Panc1 (cell line): ENCODE data around the gene IQGAP1. TPM values are rescaled to one million over a fixed set of nuclear protein-coding genes. Genes with fewer than 3 reads are reported as not detected.

Experiments
- ATAC-seq: fragments of 200-7000 bp; cut with Tn5 transposase; 2 replicates; pipeline ENCODE4 v1.9.1; 2020; ENCODE audit warnings: mild to moderate bottlenecking, moderate library complexity
- BruUV-seq: library from RNA; stranded (reverse); fragments of 400-500 nt; replicated peaks from 2 replicates; lab custom pipeline; 2021; lab: Mats Ljungman, UMichigan
- CTCF ChIA-PET: fragments of 300-600 bp; sonication (Branson Sonifier 250); formaldehyde crosslinking; loops from one replicate; lab custom pipeline; 2022; ENCODE audit warnings: antibody characterized with exemption; lab: Charles Lee
- POLR2A ChIA-PET: fragments of 300-600 bp; sonication (Branson Sonifier 250); formaldehyde crosslinking; loops from one replicate; lab custom pipeline; 2022; ENCODE audit warnings: antibody characterized with exemption; lab: Charles Lee
- DNase-seq: peaks from one replicate; pipeline ENCODE4 v3.0.0-alpha.2; 2010; ENCODE audit warnings: low read depth, low spot score
- H3K27ac ChIP-seq: 2 replicates; pipeline ENCODE4 v1.5.1; 2011; ENCODE audit warnings: mild to moderate bottlenecking, low read length, inconsistent platforms
- H3K27me3 ChIP-seq: fragments of 200-500 bp; sonication (Bioruptor generic); 2 replicates; pipeline ENCODE4 v1.6.0; 2014; ENCODE audit warnings: low read length, inconsistent platforms; ENCODE audit not compliant: control insufficient read depth, insufficient read depth
- H3K36me3 ChIP-seq: fragments of 200-500 bp; sonication (Bioruptor generic); 2 replicates; pipeline ENCODE4 v1.5.1; 2014; ENCODE audit warnings: inconsistent platforms, mild to moderate bottlenecking, low read length, moderate library complexity; ENCODE audit not compliant: control insufficient read depth, insufficient read depth
- H3K4me1 ChIP-seq: 2 replicates; pipeline ENCODE4 v1.5.1; 2011; ENCODE audit warnings: inconsistent platforms, mild to moderate bottlenecking, low read length, moderate library complexity; ENCODE audit not compliant: control insufficient read depth, insufficient read depth
- H3K4me3 ChIP-seq, 2 experiments: 2 replicates each; pipeline ENCODE4 v1.5.1; 2011 to 2012; ENCODE audit warnings: low read depth in 2 of 2, low read length in 2 of 2, mild to moderate bottlenecking in 2 of 2, inconsistent platforms in 1 of 2, moderate library complexity in 1 of 2
- H3K9me3 ChIP-seq: fragments of 200-500 bp; sonication (Bioruptor generic); 2 replicates; pipeline ENCODE4 v1.5.1; 2014; ENCODE audit warnings: low read depth, mild to moderate bottlenecking, inconsistent platforms, low read length, moderate library complexity; ENCODE audit not compliant: control insufficient read depth, insufficient read depth
- CTCF ChIP-seq: fragments of 450-650 bp; IDR thresholded peaks from 2 replicates; pipeline ENCODE4 v1.5.1; 2017; ENCODE audit warnings: mild to moderate bottlenecking
- POLR2AphosphoS5 ChIP-seq: IDR thresholded peaks from 2 replicates; pipeline ENCODE4 v1.6.1; 2012; ENCODE audit warnings: mild to moderate bottlenecking, low read depth, low read length, moderate library complexity
- REST ChIP-seq, 2 experiments: IDR thresholded peaks; 2 replicates each; pipeline ENCODE4 v1.6.1; 2011 to 2012; ENCODE audit warnings: low read depth in 2 of 2, control low read depth in 1 of 2, low read length in 1 of 2, mild to moderate bottlenecking in 1 of 2, moderate library complexity in 1 of 2; ENCODE audit not compliant: insufficient read depth in 1 of 2
- SIN3A ChIP-seq: IDR thresholded peaks from 2 replicates; pipeline ENCODE4 v1.6.1; 2012; ENCODE audit warnings: low read depth, mild to moderate bottlenecking, low read length, moderate library complexity, borderline replicate concordance; ENCODE audit not compliant: insufficient read depth
- TCF7L2 ChIP-seq: IDR thresholded peaks from 2 replicates; pipeline ENCODE4 v1.6.1; 2011; ENCODE audit warnings: mild to moderate bottlenecking, low read depth, low read length, inconsistent platforms
- in situ Hi-C: cut with HindIII; loops from 2 replicates; pipeline ENCODE4 v1.10.0; 2016; ENCODE audit warnings: low sequenced_read_pairs, low pct_unique_long_range_greater_than_20kb
- intact Hi-C: fragments of 100-400 bp; cut with micrococcal nuclease; formaldehyde crosslinking; loops from one replicate; pipeline ENCODE4 v1.10.0; 2022; ENCODE audit not compliant: unreplicated experiment
- total RNA-seq: library from RNA; stranded (reverse); gene quantifications from one replicate; pipeline ENCODE4 v1.2.1, GENCODE V29; 2021; ENCODE audit not compliant: unreplicated experiment

Gene IQGAP1
- total RNA-seq, 1 experiment from 2014 or later = 228 TPM

- H3K9me3 ChIP-seq = no peaks in the 10 kb centered on the region
- no peak overlapping the region for H3K4me3 ChIP-seq
- ChIA-PET CTCF (no interaction called here), POLR2A (no interaction called here)
- in situ Hi-C loops (no loop called here), intact Hi-C loops (no loop called here)
- H3K36me3 ChIP-seq = no peaks in the 10 kb centered on the region
- no peak for DNase-seq
- ATAC-seq = no peak
- TF ChIP-seq TCF7L2 = no peak
- no peak for TF ChIP-seq REST (IDR thresholded peaks at IDR 0.05; ENCODE audit: insufficient read depth in 1 of 2, low read depth in 2 of 2, low read length in 1 of 2)
- no peak for TF ChIP-seq CTCF
- no peak for TF ChIP-seq SIN3A
- no peak for TF ChIP-seq POLR2AphosphoS5
- no peaks in the 10 kb centered on the region for H3K27me3 ChIP-seq
- H3K4me1 ChIP-seq = peaks cover 48% of the 10 kb centered on the region
- H3K27ac ChIP-seq = no peak overlapping the region; the same call in 1 of the 2 replicates
- no TSS peak for BruUV-seq
Observed at GRCh38 chr15:90423801-90424319, 35.8 kb downstream of the IQGAP1 start.

- TF ChIP-seq CTCF = no peak
- TF ChIP-seq SIN3A = no peak
- no peak for TF ChIP-seq POLR2AphosphoS5
- no peak for TF ChIP-seq TCF7L2
- TF ChIP-seq REST (IDR thresholded peaks at IDR 0.05; ENCODE audit: insufficient read depth in 1 of 2, low read depth in 2 of 2, low read length in 1 of 2) = no peak
- Histone ChIP-seq H3K36me3 (peaks cover 6% of the 10 kb centered on the region), H3K9me3 (no peaks in the 10 kb centered on the region), H3K4me1 (peaks cover 28% of the 10 kb centered on the region), H3K4me3 (no peak overlapping the region), H3K27me3 (no peaks in the 10 kb centered on the region), H3K27ac (peak overlapping the region; percentile 29; the same call in 1 of the 2 replicates)
- in situ Hi-C loops (no loop called here), intact Hi-C loops (no loop called here)
- no TSS peak for BruUV-seq
- CTCF ChIA-PET = no interaction called here
- POLR2A ChIA-PET = interaction anchor here (0.6 kb wide), 1 partner anchor 248 kb away, joined by 4 read pairs; no protein-coding TSS in a partner anchor
- no peak for DNase-seq
- no peak for ATAC-seq
Observed at GRCh38 chr15:90425726-90426346, 37.8 kb downstream of the IQGAP1 start.
